Stimulated activated CD4-positive, alpha-beta T cell treated with anti-CD3 and anti-CD28 coated beads, Interleukin-1b, Interleukin-23, amount 100 ng/mL, for 24 hours (primary cell): ENCODE measurements around the gene CIBAR2.

Experiments
- DNase-seq, 4 experiments: peaks; one replicate each; pipeline ENCODE4 v3.0.0-alpha.2; 2020; ENCODE audit warnings: low read depth in 4 of 4, low spot score in 1 of 4

CIBAR2 gene

DNA sequence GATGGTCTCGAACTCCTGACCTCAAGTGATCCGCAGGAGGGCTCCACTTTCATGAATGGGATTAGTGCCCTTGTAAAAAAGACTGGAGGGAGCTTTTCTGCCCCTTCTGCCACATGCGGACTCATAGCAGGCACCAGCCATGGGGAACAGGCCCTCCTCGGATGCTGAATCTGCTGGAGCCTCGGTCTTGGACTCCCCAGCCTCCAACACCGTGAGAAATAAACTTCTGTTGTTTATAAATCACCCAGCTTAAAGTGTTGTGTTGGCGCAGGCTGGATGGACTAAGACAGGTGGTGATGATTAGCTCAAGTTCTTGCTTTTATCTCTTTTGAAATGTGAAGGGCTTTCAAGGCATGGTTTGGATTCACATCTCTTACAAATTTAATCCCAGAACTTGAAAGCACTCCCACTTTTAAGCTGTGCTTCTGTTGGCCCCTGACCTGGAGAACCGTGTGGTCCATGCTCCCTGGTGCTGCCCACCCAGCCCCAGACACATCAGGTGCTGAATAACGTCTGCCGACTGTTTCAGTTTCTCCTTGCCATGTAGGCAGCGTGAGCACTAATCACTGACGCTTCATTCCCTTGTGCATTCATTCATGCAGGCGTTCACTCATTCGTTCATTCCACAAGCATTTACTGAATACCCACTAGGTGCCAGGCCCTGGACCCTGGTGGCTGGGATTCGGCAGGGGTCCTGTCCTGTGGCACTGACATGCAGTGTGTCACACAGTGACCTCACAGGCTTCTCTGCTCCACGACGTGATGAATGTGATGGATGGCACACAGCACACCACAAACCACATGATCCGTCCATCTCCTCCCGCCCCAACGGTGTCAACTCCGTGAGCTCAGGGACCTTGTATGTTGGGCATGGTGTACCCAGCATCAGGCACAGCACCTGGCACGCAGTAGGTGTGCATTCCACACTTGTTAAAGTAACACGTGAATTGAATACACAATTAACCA lies 8.9 kb downstream of the CIBAR2 start:
- no peak for DNase-seq

- DNase-seq = no peak
Measured at GRCh38 chr16:85101956-85102630, 10.2 kb downstream of the CIBAR2 start.

DNA sequence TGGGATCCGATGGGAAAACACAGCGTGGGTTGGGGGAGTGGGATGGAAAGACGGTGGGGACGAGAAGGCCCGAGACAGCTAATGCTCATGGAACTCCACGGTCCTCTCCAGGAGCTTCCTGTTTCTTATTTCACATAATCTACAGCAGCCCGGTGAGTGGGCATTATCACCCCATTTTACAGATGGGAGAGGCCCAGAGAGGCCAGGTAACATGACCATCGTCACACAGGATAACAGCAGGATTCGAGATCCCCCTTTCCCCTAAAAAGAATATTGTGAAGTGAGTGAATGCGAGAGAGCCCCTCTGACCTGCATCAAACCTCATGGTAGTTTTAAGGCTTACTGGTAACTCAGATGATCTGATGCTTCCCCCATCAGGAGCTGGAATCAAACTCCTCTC lies 12.0 kb downstream of the CIBAR2 start:
- no peak for DNase-seq

DNA sequence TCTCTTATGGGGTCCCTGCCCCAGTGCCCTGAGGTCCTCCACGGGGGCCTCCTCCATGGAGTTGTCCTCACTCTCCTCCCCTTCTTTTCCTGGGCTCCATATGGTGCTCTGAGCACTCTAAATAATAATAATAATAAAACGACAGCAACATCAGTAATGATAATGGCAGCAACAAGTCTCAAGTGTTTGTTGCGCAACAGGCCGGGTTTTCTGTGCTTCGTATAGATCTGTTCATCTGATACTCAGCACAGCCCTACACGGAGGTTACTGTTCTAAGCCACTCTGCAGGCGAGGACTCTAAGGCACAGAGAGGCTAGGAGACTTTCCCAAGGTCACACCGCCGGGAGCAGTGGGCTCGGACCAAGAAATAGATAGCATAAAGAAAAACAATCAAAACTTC lies 13.7 kb downstream of the CIBAR2 start:
- no peak for DNase-seq

DNA sequence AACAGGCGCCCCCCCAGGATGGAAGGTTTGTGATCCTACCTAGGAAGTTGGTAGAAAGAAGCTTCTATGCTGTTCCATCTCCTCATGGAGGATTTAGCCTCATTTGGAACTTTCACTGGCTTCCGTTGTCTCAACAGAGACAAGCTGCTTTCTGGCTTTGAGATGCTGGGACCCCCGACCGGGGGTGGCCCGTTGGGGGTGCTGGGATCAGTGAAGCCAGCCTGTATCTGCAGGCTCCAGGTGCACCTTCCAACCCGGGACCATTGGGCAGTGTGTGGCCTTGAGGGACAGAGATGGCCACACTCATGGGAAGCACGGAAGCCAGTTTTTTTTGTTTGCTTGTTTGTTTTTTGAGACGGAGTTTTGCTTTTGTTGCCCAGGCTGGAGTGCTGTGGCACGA lies 15.4 kb downstream of the CIBAR2 start:
- DNase-seq = no peak

DNA sequence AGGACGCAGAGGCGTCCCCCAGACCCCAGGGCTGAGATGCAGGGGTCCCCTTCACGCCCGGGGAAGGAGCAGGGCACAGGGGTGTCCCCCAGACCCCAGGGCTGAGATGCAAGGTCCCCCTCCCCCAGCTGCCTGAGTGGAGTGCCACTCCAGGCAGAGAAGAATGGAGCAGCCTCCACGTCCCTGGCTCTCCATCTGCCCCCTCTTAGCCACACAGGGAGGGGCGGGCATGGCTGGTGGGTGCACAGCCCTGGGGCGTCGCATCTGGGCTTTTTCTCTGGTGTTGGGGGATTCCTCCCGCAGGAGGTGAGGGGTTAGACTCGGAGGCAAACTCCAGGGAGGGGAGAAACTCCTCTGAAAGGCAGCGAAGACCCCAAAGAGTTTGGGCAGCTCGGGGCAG lies 17.5 kb downstream of the CIBAR2 start:
- DNase-seq = no peak

- DNase-seq = no peak
Measured at GRCh38 chr16:85094176-85094805, 18.0 kb downstream of the CIBAR2 start.

DNA sequence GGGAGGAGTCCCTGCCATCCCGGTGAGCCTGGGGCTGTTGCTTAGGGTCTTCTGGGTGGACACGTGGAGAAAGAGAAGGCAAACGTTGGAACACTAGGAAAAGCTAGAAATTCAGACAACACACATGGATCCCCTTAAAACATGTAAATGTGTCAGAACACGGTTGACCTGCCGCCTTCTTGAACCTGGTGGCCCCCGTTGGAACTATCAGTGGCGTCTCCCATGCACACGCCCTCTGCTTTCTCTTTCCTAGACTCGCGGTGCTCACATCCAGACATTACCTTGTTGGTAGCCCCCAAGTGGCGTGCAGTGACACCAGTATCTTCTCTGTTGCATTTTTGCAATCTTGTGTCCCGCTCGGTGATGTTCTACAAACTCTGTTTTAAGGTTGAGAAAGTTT lies 18.6 kb downstream of the CIBAR2 start:
- DNase-seq = no peak

GRCh38 chr16:85092851-85093250 lies 19.4 kb downstream of the CIBAR2 start:
- DNase-seq = no peak

GRCh38 chr16:85092309-85092708 lies 20.0 kb downstream of the CIBAR2 start:
- DNase-seq = no peak

- no peak for DNase-seq
Measured at GRCh38 chr16:85091522-85091910, 20.8 kb downstream of the CIBAR2 start.

DNA sequence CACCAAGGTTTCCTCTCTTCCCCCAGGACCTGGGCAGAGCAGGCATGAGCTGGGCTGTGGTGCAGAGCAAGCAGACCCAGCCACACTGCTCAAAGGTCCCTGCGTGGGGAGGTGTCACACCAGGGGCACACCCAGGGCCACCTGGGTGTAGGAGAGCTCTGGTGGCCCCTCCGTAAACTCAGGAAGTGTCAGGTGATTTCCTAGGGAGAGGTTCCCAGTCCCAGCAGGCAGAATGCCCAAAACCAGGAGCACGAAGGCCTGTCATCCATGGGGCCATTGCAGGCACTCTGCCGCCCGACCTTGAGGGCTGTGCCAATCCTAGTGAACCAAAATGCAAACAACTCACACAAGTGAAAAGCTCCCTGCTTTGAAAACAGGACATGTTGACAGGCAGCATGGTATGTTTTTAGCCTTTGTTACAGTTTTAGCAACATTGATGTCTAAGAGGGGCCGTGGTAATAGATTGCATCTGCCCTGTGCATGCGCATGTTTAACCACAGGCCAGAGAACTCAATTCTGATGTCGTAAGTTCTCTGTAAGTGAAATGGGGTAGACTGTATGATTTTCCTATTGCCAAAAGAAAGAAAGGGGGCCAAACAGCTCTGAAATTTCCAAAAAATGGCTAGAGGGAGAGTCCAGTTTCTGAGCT lies 21.3 kb downstream of the CIBAR2 start:
- DNase-seq = no peak

GRCh38 chr16:85090181-85090580 lies 22.1 kb downstream of the CIBAR2 start:
- DNase-seq = no peak

GRCh38 chr16:85089525-85089924 lies 22.7 kb downstream of the CIBAR2 start:
- no peak for DNase-seq

GRCh38 chr16:85088570-85089199 lies 23.6 kb downstream of the CIBAR2 start:
- DNase-seq = no peak

DNA sequence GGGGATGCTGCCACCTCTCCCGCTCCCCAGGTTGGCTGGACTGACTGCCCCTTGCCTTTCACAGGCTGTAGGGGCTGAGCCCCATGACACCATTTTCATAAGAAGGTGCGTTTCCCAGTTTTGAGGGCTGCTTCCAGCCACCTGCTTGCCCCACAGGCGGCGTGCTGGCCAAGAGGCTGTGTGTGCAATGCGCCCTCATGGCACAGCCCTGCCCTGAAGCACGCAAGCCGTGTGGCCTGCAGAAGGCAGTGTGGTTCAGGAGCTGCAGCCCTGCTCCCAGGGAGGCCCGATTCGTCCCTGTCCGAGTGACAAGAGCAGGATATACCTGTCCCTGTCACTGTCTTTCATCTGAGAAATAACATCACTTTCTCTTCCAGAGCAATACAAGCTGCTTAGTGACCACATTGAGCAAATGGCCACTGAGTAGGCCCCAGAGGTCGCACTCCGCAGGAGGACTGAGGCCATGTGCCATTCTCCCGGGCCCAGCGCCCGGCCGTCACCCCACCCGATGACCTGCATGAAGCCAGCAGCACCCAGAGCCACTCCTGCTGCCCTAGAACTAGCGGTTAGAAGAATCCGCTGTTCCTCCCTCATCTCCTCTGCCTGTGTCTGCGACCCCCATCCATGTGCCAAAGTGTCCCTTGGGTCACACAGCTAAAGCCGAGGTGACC lies 24.2 kb downstream of the CIBAR2 start:
- no peak for DNase-seq

GRCh38 chr16:85086347-85087291 lies 25.7 kb downstream of the CIBAR2 start:
- peak; percentile 53 to 64 (median 59) for DNase-seq

GRCh38 chr16:85085721-85086120 lies 26.6 kb downstream of the CIBAR2 start:
- no peak for DNase-seq

DNA sequence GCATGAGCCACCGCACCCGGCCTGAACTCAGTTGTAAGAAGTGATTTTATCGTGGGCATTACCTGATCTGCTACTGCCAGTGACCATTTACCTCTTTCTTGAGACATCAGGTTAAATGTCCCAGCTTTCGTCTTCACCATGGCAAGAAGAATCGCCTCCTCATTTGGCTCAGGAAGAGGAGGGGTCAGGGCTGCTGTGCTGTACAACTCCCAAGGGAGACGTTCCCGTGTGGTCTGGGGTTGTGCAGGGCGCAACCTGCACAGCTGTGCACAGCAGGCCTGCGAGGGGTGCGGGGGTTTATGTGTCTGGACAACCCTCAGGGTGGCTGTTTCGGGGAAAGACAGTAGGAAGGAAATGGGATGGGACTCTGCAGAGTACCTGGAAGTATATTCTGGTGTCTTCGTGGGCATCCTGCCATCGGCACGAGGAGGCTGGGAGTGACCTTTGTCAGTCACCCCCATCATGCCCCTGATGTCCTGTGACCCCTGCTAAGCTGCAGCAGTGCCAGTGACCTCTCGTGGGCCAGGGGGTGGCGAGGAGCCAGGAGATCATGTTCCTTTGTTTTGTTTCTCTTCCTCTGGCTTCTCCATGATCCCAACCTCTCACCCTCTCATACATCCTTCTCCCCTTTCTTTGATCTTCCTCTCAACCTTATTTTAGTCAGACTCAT lies 27.3 kb downstream of the CIBAR2 start:
- DNase-seq = no peak
